Measurements from ENCODE around the gene LIME1. TPM values are rescaled to one million over a fixed set of nuclear protein-coding genes. Genes with fewer than 3 reads are reported as not detected.

Gene LIME1, protein sequence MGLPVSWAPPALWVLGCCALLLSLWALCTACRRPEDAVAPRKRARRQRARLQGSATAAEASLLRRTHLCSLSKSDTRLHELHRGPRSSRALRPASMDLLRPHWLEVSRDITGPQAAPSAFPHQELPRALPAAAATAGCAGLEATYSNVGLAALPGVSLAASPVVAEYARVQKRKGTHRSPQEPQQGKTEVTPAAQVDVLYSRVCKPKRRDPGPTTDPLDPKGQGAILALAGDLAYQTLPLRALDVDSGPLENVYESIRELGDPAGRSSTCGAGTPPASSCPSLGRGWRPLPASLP
- 5.8 and 10.3 TPM in 2 replicates for total RNA-seq (2014; rRNA removed; shearing (Covaris generic))
- 5.7 and 10.3 TPM in 2 replicates for polyA plus RNA-seq (2015; cell fraction: cytosol; rRNA removed)
- polyA plus RNA-seq (2015; cell fraction: nucleus; rRNA removed), result 72.9 and 76.8 TPM in 2 replicates

GRCh38 chr20:63735859-63736718 lies at the start of gene LIME1:
Gene LIME1, plus strand, starts transcription at chr20:63736664. Its CDS starts 886 bp downstream, at chr20:63737550.
- no peak for DNase-seq (ENCODE audit: low read depth)

- no peak for DNase-seq (ENCODE audit: low read depth)
Measured at GRCh38 chr20:63687419-63688178, 48.9 kb upstream of the LIME1 start.

- DNase-seq (ENCODE audit: low read depth), result no peak
Measured at GRCh38 chr20:63688228-63689045, 48.0 kb upstream of the LIME1 start.

DNA sequence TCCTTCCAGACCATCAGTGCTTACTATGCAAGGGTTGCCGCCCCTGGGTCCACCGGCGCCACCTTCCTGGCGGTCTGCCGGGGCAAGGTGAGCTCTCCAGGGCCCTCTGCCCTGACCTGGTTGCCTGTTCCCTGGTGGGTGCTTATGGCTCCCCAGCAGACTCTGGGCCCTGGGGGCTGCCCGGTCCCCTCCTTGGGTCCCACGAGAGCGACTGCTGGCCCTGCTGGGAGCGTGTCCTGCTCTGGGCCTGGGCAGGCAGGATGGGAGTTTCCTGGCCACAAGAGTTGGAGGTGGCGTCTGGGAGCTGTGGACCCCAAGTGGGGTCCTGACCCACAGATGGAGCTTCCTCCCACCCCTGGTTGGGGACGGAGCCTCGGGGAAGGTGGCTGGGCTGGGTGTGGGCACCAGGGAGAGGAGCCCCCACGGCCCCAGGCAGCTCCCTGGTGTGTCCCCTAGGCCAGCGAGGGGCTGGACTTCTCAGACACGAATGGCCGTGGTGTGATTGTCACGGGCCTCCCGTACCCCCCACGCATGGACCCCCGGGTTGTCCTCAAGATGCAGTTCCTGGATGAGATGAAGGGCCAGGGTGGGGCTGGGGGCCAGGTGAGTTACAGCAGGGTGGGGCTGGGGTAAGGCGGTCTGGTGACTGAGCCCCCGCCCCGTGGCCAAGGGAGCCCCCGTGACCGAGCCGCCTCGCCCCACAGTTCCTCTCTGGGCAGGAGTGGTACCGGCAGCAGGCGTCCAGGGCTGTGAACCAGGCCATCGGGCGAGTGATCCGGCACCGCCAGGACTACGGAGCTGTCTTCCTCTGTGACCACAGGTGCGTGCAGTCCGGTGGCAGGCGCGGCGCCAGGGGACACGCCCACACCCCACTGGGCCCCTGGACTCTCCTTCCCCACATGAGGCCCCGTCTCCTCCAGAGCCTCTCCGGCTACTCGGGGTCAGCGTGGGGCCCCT lies 47.1 kb upstream of the LIME1 start:
- no peak for DNase-seq (ENCODE audit: low read depth)

GRCh38 chr20:63690003-63690897 lies 46.2 kb upstream of the LIME1 start:
- no peak for DNase-seq (ENCODE audit: low read depth)

DNA sequence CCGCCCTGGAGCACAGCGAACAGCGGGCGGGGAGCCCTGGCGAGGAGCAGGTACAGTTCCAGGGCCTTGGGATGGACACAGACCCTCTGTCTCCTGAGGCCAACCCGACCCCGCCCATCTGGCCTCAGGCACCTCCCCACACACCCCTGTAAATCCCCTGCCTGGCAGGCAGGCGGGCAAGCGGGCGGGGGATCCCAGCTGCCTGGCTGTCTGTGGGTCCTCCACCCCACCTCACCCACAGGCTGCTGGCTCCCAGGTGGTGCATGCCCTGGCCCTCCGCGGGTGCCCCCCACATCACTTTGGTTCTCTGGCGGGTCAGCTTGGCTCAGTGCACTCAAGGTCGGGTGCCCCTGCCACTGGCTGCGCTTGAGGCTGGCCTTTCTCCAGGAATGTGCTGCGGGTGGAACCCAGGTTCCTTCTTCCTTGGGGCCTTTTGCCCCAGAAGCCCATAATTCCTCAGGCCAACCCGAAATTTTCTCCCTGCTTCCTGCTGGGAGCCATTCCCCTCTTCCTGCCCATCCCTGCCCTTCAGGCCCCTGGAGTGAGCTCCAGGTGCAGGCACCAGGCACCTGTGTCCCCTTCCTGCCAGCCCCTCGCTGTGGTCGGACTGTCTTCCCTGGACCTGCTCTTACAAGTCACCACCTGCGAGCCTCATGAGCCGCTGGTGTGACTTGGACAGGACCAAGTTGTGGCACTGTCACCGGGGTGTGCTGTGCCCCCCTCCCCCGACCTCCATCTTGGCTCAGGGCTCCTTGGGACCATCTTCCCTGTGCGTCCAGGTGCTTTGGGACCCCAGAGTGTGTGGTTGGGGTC lies 45.4 kb upstream of the LIME1 start:
- no peak for DNase-seq (ENCODE audit: low read depth)

- no peak for DNase-seq (ENCODE audit: low read depth)
Measured at GRCh38 chr20:63691711-63692435, 44.6 kb upstream of the LIME1 start.

DNA sequence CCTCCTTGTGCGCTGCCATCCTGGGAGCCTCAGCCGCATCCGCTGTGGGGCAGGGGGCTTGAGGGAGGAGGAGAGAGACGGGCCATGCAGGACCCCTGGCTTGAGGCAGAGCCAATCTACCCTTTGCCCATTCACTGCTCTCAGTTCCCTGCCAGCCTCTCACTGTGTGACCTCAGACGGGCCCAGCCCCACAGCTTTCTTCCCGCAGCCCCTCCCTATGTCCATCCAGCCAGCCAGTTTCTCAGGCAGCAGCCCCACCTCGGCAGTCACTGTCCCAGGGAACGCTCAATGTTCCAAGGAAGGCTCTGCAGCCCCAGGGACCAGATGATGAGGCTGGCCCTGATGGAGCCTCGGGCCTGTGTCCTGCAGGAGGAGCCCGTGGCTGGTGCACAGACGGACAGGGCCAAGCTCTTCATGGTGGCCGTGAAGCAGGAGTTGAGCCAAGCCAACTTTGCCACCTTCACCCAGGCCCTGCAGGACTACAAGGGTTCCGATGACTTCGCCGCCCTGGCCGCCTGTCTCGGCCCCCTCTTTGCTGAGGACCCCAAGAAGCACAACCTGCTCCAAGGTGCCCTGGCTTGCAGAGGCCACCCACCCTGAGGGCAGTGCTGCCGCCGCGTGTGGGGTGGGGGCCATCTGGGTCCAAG lies 43.9 kb upstream of the LIME1 start:
- no peak for DNase-seq (ENCODE audit: low read depth)

GRCh38 chr20:63693083-63693732 lies 43.3 kb upstream of the LIME1 start:
- no peak for DNase-seq (ENCODE audit: low read depth)

GRCh38 chr20:63693733-63694583 lies 42.5 kb upstream of the LIME1 start:
- no peak for DNase-seq (ENCODE audit: low read depth)

GRCh38 chr20:63694584-63695423 lies 41.7 kb upstream of the LIME1 start:
- DNase-seq (ENCODE audit: low read depth), result no peak

DNA sequence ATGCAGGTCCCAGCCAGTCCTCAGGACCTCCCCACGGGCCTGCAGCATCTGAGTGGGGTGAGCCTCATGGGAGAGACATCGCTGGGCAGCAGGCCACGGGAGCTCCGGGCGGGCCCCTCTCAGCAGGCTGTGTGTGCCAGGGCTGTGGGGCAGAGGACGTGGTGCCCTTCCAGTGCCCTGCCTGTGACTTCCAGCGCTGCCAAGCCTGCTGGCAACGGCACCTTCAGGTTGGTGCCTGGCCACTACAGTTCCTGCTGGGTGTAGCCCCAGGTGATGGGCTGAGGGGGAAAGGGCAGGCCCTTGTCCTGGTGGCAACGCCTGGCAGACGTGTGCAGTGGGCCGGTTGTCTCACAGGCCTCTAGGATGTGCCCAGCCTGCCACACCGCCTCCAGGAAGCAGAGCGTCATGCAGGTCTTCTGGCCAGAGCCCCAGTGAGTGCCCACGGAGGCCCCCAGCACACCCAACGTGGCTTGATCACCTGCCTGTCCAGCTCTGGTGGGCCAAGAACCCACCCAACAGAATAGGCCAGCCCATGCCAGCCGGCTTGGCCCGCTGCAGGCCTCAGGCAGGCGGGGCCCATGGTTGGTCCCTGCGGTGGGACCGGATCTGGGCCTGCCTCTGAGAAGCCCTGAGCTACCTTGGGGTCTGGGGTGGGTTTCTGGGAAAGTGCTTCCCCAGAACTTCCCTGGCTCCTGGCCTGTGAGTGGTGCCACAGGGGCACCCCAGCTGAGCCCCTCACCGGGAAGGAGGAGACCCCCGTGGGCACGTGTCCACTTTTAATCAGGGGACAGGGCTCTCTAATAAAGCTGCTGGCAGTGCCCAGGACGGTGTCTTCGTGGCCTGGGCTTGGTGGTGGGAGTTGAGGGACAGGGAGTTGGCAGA lies 40.8 kb upstream of the LIME1 start:
- no peak for DNase-seq (ENCODE audit: low read depth)

DNA sequence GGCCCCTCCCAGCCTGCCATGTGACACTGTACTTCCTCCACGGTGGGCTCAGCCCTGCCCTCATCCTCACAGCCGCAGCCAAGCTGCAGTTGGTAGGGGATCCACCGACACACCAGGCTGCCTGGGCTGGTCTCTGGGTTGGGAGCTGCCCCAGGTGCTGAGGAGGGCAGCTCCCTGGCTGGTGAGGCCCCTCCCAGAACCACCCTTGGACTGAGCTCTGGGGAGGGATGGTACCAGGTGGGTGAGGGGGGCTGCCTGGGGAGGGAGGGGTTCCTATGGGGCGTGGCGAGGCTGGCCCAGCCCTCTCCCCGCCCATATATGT lies 40.2 kb upstream of the LIME1 start:
- no peak for DNase-seq (ENCODE audit: low read depth)
